DMS53 treated with DMSO at 0.1 percent for 48 hours (cell line): ENCODE measurements around the gene SCN3A.

Source experiments
- DNase-seq: peaks from one replicate; lab custom pipeline; 2025; ENCODE audit not compliant: unreplicated experiment; lab: John Stamatoyannopoulos, UW

The SCN3A gene

GRCh38 chr2:165058476-165059265 lies 145.2 kb downstream of the SCN3A start:
- no peak for DNase-seq

DNA sequence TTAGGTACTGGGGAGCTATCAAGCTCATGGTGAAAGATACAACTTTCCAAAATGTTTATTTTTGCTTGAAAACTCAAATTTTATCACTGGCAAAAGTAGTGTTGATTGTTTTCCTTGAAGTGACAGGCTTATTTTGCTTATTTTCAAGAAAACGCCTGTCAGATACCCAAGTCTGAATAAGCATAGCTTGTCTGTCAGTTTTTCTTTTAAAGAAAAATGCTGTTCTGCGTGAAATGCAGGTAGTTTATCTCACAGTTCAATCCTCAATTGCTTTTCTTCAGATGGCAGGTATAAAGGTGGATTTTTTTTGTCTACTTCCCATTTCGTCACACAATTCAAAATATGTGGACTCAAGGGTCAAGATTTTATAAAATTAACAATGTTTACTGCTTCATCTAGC lies 145.9 kb downstream of the SCN3A start:
- no peak for DNase-seq

DNA sequence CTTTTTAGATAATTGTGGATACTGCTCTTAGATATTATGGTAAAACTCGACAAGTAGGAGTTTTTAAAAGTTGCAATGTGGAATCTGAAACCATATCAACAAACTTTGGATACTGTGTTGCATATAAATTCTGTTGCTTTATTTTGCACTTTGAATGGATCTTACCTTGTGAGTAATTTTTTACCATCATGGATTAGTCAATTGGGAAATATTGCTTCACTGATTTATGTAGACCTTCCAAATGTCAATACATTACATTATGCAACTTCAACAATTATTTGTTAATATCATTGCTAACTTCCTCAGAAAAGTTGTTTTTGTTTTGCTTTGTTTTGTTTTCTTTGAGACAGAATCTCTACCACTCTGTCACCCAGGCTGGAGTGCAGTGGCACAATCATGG lies 146.5 kb downstream of the SCN3A start:
- DNase-seq: no peak

- no peak for DNase-seq
Observed at GRCh38 chr2:165056564-165056963, 147.3 kb downstream of the SCN3A start.

DNA sequence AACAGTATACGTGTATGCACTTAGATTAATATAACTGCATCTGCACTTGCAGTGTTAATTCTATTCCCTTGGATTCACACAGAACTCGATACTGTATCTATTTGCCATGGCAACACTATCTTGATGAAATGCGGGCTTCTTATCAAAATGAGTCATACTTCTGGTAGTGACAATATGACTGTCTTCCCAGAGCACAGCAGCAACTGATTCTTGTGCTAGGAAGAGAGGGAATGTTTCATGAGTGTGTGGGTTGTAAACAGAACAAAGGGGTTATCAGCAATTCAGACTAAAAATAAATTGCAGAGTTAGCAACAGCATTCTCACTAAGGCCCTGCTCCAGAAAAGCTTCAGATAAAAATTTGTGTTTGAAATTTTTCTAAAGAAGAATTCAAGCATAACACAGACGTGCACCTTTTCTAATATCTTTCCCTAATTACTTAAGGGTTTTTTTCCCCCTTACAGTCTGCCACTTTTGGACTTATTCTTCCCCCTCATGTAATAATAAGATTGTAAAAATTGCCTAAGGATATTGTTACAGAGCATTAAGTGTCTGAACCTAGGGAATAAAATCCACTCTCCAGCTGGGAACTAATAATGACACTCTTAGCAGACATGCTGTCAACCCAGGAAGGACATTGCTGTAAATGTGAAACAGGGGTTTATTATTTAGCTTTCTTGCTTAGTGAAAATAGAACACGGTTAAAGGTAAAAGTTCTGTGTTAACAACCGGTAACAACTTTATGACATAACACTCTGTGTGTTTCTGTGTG lies 148.6 kb downstream of the SCN3A start:
- peak; percentile 20 for DNase-seq

DNA sequence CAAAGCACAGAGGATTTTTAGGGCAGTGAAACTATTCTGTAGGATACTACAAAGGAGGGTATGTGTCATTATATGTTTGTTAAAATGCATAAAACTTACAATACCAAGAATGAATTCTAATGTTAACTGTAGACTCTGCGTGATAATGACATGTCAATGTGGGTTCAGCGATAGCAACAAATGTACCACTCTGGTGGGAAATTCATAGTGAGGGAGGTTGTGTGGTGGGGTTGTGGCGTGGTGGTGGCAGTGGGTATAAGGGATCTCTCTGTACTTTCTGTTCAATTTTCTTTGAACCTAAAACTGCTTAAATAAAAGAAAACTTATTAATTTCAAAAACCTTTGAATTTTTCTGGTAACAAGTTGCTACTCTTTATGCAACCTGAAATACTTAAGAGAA lies 149.2 kb downstream of the SCN3A start:
- DNase-seq: no peak

GRCh38 chr2:165044505-165045303 lies 159.1 kb downstream of the SCN3A start:
- DNase-seq: no peak
